ENCODE data around the gene AGPAT3.

- TF ChIP-seq CTCF (IDR thresholded peaks at IDR 0.05; ENCODE audit: poor library complexity) (no peak), EZH2phosphoT487 (IDR thresholded peaks at IDR 0.05; ENCODE audit: low read depth, severe bottlenecking, unreplicated experiment) (no peak), EZH2 (IDR thresholded peaks at IDR 0.05; ENCODE audit: borderline replicate concordance) (no peak)
Observed at GRCh38 chr21:44000360-44000759, 135.3 kb downstream of the AGPAT3 start.

Measured in hepatocyte (in vitro differentiated cells).